Measurements from ENCODE around the gene FAM185A.

DNA sequence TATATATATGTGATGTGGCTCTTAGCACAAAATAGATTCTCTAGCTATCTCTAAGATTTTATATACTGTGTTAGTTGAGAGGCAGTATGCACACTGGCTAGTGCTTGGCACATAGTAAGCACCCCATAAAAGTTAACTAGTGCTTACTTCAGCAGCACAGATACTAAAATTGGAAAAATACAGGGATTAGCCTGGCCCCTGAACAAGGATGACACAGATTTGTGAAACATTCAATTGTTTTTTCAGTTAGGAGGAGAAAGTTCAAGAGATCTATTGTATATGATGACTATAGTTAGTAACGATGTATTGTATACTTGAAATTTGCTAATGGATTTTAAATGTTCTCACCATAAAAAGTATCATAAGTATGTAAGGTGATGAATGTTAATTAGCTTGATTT is 85.7 kb downstream of the FAM185A start:
- TF ChIP-seq, protein P1, sequence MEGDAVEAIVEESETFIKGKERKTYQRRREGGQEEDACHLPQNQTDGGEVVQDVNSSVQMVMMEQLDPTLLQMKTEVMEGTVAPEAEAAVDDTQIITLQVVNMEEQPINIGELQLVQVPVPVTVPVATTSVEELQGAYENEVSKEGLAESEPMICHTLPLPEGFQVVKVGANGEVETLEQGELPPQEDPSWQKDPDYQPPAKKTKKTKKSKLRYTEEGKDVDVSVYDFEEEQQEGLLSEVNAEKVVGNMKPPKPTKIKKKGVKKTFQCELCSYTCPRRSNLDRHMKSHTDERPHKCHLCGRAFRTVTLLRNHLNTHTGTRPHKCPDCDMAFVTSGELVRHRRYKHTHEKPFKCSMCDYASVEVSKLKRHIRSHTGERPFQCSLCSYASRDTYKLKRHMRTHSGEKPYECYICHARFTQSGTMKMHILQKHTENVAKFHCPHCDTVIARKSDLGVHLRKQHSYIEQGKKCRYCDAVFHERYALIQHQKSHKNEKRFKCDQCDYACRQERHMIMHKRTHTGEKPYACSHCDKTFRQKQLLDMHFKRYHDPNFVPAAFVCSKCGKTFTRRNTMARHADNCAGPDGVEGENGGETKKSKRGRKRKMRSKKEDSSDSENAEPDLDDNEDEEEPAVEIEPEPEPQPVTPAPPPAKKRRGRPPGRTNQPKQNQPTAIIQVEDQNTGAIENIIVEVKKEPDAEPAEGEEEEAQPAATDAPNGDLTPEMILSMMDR (IDR thresholded peaks at IDR 0.05), result no peak
- TF ChIP-seq, protein P2, sequence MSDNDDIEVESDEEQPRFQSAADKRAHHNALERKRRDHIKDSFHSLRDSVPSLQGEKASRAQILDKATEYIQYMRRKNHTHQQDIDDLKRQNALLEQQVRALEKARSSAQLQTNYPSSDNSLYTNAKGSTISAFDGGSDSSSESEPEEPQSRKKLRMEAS (IDR thresholded peaks at IDR 0.05; ENCODE audit: low read depth), result no peak
- TF ChIP-seq EZH2phosphoT487 (IDR thresholded peaks at IDR 0.05; ENCODE audit: borderline replicate concordance, low read depth) (no peak), RXRA (IDR thresholded peaks at IDR 0.05; ENCODE audit: borderline replicate concordance, low read depth) (no peak), TAF1 (IDR thresholded peaks at IDR 0.05; ENCODE audit: borderline replicate concordance, low read depth, low read length) (no peak), TCF12 (IDR thresholded peaks at IDR 0.05) (no peak), EP300 (IDR thresholded peaks at IDR 0.05; ENCODE audit: borderline replicate concordance in 1 of 2, low read depth in 1 of 2, low read length in 1 of 2) (no peak), FOSL2 (IDR thresholded peaks at IDR 0.05; ENCODE audit: borderline replicate concordance, low read depth) (no peak), SMC3 (IDR thresholded peaks at IDR 0.05; ENCODE audit: low read depth, low read length) (no peak), JUND (IDR thresholded peaks at IDR 0.05) (no peak), YY1 (IDR thresholded peaks at IDR 0.05; ENCODE audit: low read depth) (no peak), GATA2 (CRISPR knock-in tag; IDR thresholded peaks at IDR 0.05) (no peak)
- TF ChIP-seq, protein P3, sequence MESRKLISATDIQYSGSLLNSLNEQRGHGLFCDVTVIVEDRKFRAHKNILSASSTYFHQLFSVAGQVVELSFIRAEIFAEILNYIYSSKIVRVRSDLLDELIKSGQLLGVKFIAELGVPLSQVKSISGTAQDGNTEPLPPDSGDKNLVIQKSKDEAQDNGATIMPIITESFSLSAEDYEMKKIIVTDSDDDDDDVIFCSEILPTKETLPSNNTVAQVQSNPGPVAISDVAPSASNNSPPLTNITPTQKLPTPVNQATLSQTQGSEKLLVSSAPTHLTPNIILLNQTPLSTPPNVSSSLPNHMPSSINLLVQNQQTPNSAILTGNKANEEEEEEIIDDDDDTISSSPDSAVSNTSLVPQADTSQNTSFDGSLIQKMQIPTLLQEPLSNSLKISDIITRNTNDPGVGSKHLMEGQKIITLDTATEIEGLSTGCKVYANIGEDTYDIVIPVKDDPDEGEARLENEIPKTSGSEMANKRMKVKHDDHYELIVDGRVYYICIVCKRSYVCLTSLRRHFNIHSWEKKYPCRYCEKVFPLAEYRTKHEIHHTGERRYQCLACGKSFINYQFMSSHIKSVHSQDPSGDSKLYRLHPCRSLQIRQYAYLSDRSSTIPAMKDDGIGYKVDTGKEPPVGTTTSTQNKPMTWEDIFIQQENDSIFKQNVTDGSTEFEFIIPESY (IDR thresholded peaks at IDR 0.05; ENCODE audit: borderline replicate concordance, low read depth), result no peak
- TF ChIP-seq, protein P4, sequence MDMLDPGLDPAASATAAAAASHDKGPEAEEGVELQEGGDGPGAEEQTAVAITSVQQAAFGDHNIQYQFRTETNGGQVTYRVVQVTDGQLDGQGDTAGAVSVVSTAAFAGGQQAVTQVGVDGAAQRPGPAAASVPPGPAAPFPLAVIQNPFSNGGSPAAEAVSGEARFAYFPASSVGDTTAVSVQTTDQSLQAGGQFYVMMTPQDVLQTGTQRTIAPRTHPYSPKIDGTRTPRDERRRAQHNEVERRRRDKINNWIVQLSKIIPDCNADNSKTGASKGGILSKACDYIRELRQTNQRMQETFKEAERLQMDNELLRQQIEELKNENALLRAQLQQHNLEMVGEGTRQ (IDR thresholded peaks at IDR 0.05; ENCODE audit: borderline replicate concordance, low read depth, low read length), result no peak

All from SK-N-SH (cell line).